Activated T-cell treated with anti-CD3 and anti-CD28 coated beads, Interleukin-2, amount 50 U/mL, for 72 hours (primary cell): Measurements from ENCODE around the gene CRACR2B. TPM values are rescaled to one million over a fixed set of nuclear protein-coding genes. Genes with fewer than 3 reads are reported as not detected.

Experiments
- ATAC-seq, 2 donors: fragments of 150-1000 bp; cut with Tn5 transposase; replicated peaks in 1 of 2; 2 replicates each; pipeline ENCODE4 v1.10.0; 2021; ENCODE audit warnings: moderate library complexity in 2 of 2, mild to moderate bottlenecking in 1 of 2
- DNase-seq, 2 donors: peaks; one replicate each; pipeline ENCODE4 v3.0.0; 2021 to 2022; ENCODE audit warnings: mixed read lengths in 1 of 2
- H3K27ac Mint-ChIP-seq: one replicate; pipeline ENCODE4 v1.8.0; 2022; ENCODE audit warnings: mild to moderate bottlenecking, moderate library complexity, mixed read lengths
- H3K27me3 Mint-ChIP-seq: one replicate; pipeline ENCODE4 v1.8.0; 2022; ENCODE audit warnings: low read depth, mixed read lengths
- H3K36me3 Mint-ChIP-seq, 2 donors: one replicate each; pipeline ENCODE4 v1.8.0; 2022; ENCODE audit warnings: mixed read lengths in 2 of 2, mild to moderate bottlenecking in 1 of 2; ENCODE audit not compliant: insufficient read depth in 2 of 2
- H3K4me1 Mint-ChIP-seq: one replicate; pipeline ENCODE4 v1.8.0; 2022; ENCODE audit warnings: low read depth, mixed read lengths
- H3K4me3 Mint-ChIP-seq, 2 donors: one replicate each; pipeline ENCODE4 v1.8.0; 2022; ENCODE audit warnings: mild to moderate bottlenecking in 2 of 2, mixed read lengths in 2 of 2, moderate library complexity in 2 of 2
- H3K9me3 Mint-ChIP-seq, 2 donors: one replicate each; pipeline ENCODE4 v1.8.0; 2022; ENCODE audit warnings: mixed read lengths in 2 of 2
- total RNA-seq, 2 donors: library from RNA; stranded (reverse); gene quantifications; one replicate each; pipeline ENCODE4 v1.2.3, GENCODE V29; 2022

CRACR2B gene
- total RNA-seq, 2 donors from 2014 or later, result 5.5 to 13.3 TPM

DNA sequence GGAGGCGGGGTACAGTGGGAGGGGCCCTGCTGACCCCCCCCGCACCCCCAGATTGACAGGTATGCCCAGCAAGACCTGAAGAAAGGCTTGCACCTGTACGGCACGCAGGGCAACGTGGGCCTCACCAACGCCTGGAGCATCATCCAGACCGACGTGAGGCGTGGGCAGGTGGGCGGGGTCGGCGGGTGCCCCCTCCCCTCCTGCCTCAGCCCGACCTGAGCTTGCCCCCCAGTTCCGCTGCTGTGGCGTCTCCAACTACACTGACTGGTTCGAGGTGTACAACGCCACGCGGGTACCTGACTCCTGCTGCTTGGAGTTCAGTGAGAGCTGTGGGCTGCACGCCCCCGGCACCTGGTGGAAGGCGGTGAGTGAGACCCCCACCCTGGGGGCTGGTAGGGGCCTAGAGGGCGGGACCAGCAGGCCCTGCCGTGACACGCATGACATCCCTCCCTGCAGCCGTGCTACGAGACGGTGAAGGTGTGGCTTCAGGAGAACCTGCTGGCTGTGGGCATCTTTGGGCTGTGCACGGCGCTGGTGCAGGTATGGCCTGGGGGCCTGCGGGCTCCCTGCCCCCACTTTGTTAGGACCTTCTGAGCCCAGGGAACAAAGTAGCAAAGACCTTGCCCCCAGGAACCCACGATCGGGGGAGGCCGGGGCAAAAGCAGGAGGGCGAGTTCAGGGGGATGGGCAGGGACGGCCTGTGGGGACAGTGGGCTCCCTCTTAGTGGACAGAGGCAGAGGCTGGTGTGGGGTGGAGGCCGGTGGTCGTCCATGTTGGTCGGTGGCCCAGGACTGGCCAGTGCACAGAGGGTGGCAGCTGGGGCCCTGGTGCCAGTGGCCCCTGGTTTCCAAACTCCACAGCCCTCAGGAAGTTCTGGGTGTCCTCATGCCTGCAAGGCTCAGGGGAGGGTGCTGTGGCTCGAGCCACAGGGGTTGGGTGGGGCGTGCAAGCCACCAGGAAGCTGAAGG lies 38.0 kb downstream of the CRACR2B start:
- no peak for ATAC-seq
- Mint-ChIP-seq H3K4me3 (no peak overlapping the region), H3K36me3 (no peaks in the 10 kb centered on the region), H3K27me3 (no peaks in the 10 kb centered on the region), H3K9me3 (no peaks in the 10 kb centered on the region), H3K27ac (no peak overlapping the region), H3K4me1 (no peaks in the 10 kb centered on the region)
- DNase-seq, result no peak

GRCh38 chr11:866481-866880 lies 38.8 kb downstream of the CRACR2B start:
- no peaks in the 10 kb centered on the region for H3K4me1 Mint-ChIP-seq
- no peaks in the 10 kb centered on the region for H3K27me3 Mint-ChIP-seq
- H3K9me3 Mint-ChIP-seq, result no peaks in the 10 kb centered on the region
- no peak overlapping the region for H3K27ac Mint-ChIP-seq
- ATAC-seq, result no peak
- H3K4me3 Mint-ChIP-seq, result no peak overlapping the region
- no peak for DNase-seq
- no peaks in the 10 kb centered on the region for H3K36me3 Mint-ChIP-seq

DNA sequence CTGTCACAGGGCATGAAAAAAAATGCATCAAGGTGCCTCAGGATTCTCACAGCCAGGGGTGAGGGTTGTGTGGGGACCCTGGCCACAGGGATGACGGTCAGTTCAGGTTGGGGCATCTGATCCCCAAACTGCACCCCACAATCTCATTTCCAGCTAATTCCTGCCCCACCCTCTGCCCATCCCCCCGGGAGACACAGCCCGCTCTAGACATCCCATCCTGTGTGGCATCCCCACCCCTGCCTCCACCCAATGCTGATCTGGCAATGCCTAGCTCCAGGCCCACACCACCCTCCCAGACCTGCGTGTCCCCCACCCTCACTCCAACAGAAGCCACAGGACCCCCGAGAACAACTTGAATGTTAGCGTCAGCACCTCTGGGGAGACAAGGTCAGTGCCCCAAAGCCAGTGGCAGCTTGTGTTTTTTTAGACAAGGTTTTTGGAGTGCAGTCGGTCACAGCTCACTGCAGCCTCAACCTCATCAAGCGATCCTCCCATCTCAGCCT lies 40.2 kb downstream of the CRACR2B start:
- Mint-ChIP-seq H3K9me3 (no peaks in the 10 kb centered on the region), H3K36me3 (no peaks in the 10 kb centered on the region), H3K4me3 (no peak overlapping the region), H3K4me1 (no peaks in the 10 kb centered on the region), H3K27ac (no peak overlapping the region), H3K27me3 (no peaks in the 10 kb centered on the region)
- no peak for DNase-seq
- ATAC-seq, result no peak

DNA sequence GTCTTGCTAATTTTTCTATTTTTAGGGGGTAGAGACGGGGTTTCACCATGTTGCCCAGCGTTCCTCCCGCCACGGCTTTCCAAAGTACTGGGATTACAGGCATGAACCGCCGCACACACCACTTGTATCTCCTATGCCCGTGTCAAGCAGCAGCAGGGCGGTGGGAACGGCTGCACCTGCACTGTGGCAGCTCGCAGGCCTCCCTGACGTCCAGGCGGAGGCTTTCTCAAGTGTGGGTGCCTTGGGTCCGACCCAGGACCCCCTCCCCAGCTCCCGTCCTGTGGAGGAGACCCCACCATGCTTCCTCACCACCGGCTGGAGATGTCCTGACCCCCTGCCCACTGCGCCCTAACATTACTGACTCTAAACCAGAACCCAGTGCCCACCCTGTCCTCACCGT lies 40.7 kb downstream of the CRACR2B start:
- Mint-ChIP-seq H3K36me3 (no peaks in the 10 kb centered on the region), H3K9me3 (no peaks in the 10 kb centered on the region), H3K27me3 (no peaks in the 10 kb centered on the region), H3K4me3 (no peak overlapping the region), H3K4me1 (no peaks in the 10 kb centered on the region), H3K27ac (no peak overlapping the region)
- no peak for DNase-seq
- ATAC-seq, result no peak

- no peak for DNase-seq
- H3K27ac Mint-ChIP-seq, result no peak overlapping the region
- H3K27me3 Mint-ChIP-seq, result no peaks in the 10 kb centered on the region
Measured at GRCh38 chr11:868802-869201, 41.1 kb downstream of the CRACR2B start.

DNA sequence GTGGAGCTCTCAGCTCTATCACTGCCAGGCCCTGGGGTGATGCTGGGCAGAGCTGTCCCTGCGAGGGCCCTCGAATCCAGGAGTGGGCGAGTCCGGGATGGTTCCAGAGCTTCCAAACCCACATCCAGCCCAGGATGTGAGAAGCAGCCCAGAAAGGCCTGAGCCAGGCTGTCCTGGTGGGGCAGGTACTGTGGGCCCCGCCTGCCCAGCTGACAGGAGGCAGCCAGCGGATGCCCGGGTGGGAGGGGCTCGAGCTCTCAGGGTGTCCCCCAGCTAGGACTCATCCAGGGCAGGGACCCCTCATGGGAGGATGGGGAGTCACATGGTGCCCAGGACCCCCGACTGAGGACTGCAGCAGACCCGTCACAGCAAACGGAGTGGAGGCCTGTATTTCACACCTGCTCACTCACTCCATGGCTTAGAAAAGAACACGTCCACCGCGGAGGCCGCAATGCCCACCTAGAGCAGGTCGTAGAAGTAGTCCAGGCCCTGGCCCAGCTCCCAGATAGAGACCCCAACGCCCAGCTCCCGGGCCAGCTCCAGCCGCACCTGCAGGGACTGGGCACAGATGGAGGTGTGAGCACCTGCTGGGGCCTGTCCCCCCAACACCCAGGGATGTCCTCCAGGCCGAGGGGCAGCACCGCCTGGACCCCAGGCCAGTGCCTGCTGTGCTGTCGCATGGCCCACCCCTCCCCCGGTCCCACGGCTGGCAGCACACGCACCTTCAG lies 41.8 kb downstream of the CRACR2B start:
- Mint-ChIP-seq H3K36me3 (no peaks in the 10 kb centered on the region), H3K27ac (no peak overlapping the region), H3K9me3 (no peaks in the 10 kb centered on the region), H3K27me3 (no peaks in the 10 kb centered on the region), H3K4me1 (no peaks in the 10 kb centered on the region), H3K4me3 (no peak overlapping the region)
- no peak for ATAC-seq
- no peak for DNase-seq

More at GRCh38 chr11:868802-869201, 41.1 kb downstream of the CRACR2B start:
- no peaks in the 10 kb centered on the region for H3K4me1 Mint-ChIP-seq
- ATAC-seq, result no peak
- H3K9me3 Mint-ChIP-seq, result no peaks in the 10 kb centered on the region
- no peaks in the 10 kb centered on the region for H3K36me3 Mint-ChIP-seq
- H3K4me3 Mint-ChIP-seq, result no peak overlapping the region

- H3K4me1 Mint-ChIP-seq, result no peaks in the 10 kb centered on the region
- no peak overlapping the region for H3K27ac Mint-ChIP-seq
- no peak for ATAC-seq
- H3K9me3 Mint-ChIP-seq, result no peaks in the 10 kb centered on the region
- DNase-seq, result no peak
- no peaks in the 10 kb centered on the region for H3K27me3 Mint-ChIP-seq
- no peaks in the 10 kb centered on the region for H3K36me3 Mint-ChIP-seq
- H3K4me3 Mint-ChIP-seq, result no peak overlapping the region
Measured at GRCh38 chr11:870127-870413, 42.4 kb downstream of the CRACR2B start.

DNA sequence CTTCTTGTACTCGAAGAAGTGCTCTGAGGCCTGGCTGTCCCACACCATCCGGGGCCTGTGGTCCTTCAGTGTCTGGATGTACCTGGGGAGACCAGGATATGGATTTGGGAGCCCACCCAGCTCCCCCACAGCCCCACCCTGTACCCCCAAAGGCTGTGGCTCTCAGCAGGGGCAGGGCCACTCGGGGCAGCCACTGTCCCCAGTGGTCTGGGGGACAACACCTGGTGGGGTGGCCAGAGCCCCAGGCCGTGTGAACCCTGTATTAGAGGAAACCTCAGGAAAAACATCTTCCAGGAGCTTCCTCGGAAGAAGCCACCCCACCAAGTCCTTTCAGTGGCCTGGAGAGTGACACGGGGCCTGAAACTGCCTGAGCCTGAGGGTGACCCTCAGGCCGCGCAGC lies 42.7 kb downstream of the CRACR2B start:
- Mint-ChIP-seq H3K9me3 (no peaks in the 10 kb centered on the region), H3K4me3 (no peak overlapping the region), H3K36me3 (no peaks in the 10 kb centered on the region), H3K27ac (no peak overlapping the region), H3K4me1 (no peaks in the 10 kb centered on the region), H3K27me3 (no peaks in the 10 kb centered on the region)
- DNase-seq (no peak), ATAC-seq (no peak)

DNA sequence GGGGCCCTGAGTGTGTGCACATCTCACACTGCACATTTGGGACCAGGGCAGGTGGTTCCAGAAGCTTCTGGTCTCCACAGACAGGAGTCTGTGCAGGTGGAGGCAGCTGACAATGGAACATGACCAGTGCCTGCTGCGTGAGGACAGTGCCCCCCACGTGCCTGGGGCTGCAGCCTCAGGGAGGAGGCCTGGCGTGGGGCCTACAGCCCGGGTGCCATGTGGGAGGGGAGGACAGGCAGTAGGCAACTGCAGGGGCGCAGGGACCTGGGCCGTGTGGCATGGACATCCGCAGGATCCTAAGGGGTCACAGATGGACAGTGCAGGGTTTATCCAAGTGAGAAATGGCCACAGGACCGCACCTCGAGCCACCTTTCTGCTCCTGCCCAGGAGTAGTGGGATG lies 43.8 kb downstream of the CRACR2B start:
- Mint-ChIP-seq H3K27ac (no peak overlapping the region), H3K9me3 (no peaks in the 10 kb centered on the region), H3K4me3 (no peak overlapping the region), H3K36me3 (no peaks in the 10 kb centered on the region), H3K27me3 (no peaks in the 10 kb centered on the region), H3K4me1 (no peaks in the 10 kb centered on the region)
- ATAC-seq, result no peak
- DNase-seq, result no peak

GRCh38 chr11:872799-873198 lies 45.1 kb downstream of the CRACR2B start:
- Mint-ChIP-seq H3K4me3 (no peak overlapping the region), H3K27ac (no peak overlapping the region), H3K9me3 (no peaks in the 10 kb centered on the region), H3K27me3 (no peaks in the 10 kb centered on the region), H3K4me1 (no peaks in the 10 kb centered on the region), H3K36me3 (peaks cover 0 to 1% of the 10 kb centered on the region in 2 donors)
- DNase-seq (no peak), ATAC-seq (no peak)

GRCh38 chr11:873706-874105 lies 46.0 kb downstream of the CRACR2B start:
- Mint-ChIP-seq H3K27ac (no peak overlapping the region), H3K27me3 (no peaks in the 10 kb centered on the region), H3K4me3 (no peak overlapping the region), H3K9me3 (no peaks in the 10 kb centered on the region), H3K4me1 (no peaks in the 10 kb centered on the region), H3K36me3 (peaks cover 0 to 2% of the 10 kb centered on the region in 2 donors)
- no peak for ATAC-seq
- no peak for DNase-seq

GRCh38 chr11:875203-875602 lies 47.5 kb downstream of the CRACR2B start:
- no peak overlapping the region for H3K4me3 Mint-ChIP-seq
- no peak for ATAC-seq
- H3K27me3 Mint-ChIP-seq, result no peaks in the 10 kb centered on the region
- no peaks in the 10 kb centered on the region for H3K9me3 Mint-ChIP-seq
- H3K4me1 Mint-ChIP-seq, result no peaks in the 10 kb centered on the region
- peaks cover 0 to 2% of the 10 kb centered on the region in 2 donors for H3K36me3 Mint-ChIP-seq
- no peak for DNase-seq
- H3K27ac Mint-ChIP-seq, result no peak overlapping the region

DNA sequence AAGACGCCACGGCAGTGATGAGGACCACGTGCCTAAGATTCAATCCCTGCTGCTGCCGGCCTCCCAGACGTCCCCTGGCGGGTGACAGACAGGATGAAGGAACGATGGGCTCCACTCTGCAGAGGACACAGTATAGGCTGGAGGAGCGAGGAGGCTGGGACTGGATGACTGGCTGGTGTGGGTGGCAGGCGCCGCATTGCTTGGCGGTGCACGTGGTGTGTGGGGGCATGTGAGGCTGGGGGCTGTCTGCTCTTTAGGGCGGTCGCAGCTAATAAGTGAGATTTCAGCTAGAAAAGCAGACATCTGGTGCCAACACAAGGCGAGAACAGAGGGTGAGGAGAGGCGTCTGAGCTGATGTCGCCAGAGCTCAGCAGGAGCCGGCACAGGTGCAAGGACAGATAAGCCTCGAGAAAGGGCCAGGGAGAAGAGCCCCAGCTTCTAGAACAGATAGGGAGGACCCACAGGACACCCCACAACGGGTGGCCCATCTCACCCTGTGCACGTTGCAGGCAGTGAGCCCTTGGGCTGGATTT lies 48.1 kb downstream of the CRACR2B start:
- DNase-seq (no peak), ATAC-seq (no peak)
- no peaks in the 10 kb centered on the region for H3K4me1 Mint-ChIP-seq
- H3K9me3 Mint-ChIP-seq, result no peaks in the 10 kb centered on the region
- peaks cover 0 to 6% of the 10 kb centered on the region in 2 donors for H3K36me3 Mint-ChIP-seq
- no peak overlapping the region for H3K4me3 Mint-ChIP-seq
- H3K27ac Mint-ChIP-seq, result no peak overlapping the region
- no peaks in the 10 kb centered on the region for H3K27me3 Mint-ChIP-seq
